ENCODE data around the gene FBN2. TPM values are rescaled to one million over a fixed set of nuclear protein-coding genes. Genes with fewer than 3 reads are reported as not detected.

The FBN2 gene
- total and polyA plus RNA-seq, 7 donors: under 0.01 to 0.46 (median 0.04) TPM; not detected in 1

GRCh38 chr5:128376577-128376976 lies 161.5 kb downstream of the FBN2 start:
- Histone ChIP-seq H3K9me3 (no peaks in the 10 kb centered on the region), H3K4me1 (no peaks in the 10 kb centered on the region), H3K4me3 (no peak overlapping the region), H3K27ac (no peak overlapping the region), H3K27me3 (ENCODE audit: insufficient read depth in 3 of 3, low read length in 2 of 3) (no peaks in the 10 kb centered on the region), H3K36me3 (ENCODE audit: insufficient read depth in 1 of 2, low read depth in 1 of 2) (no peaks in the 10 kb centered on the region)
- DNase-seq (no peak), ATAC-seq (no peak)
- 44 to 73% (median 47%) methylated on average over 1 of the region's 1 CpG for WGBS, 3 donors
- intact Hi-C loops (cut with DNase I): no loop called here
- no peak for TF ChIP-seq CTCF (IDR thresholded peaks at IDR 0.05)

GRCh38 chr5:128366147-128366546 lies 171.9 kb downstream of the FBN2 start:
- DNase-seq (no peak), ATAC-seq (no peak)
- Histone ChIP-seq H3K4me3 (no peak overlapping the region), H3K4me1 (no peaks in the 10 kb centered on the region), H3K27ac (no peak overlapping the region), H3K9me3 (no peaks in the 10 kb centered on the region), H3K27me3 (ENCODE audit: insufficient read depth in 3 of 3, low read length in 2 of 3) (no peaks in the 10 kb centered on the region), H3K36me3 (ENCODE audit: insufficient read depth in 1 of 2, low read depth in 1 of 2) (no peaks in the 10 kb centered on the region)
- WGBS, 3 donors: 94 to 96% (median 94%) methylated on average over 3 of the region's 3 CpGs
- no peak for TF ChIP-seq CTCF (IDR thresholded peaks at IDR 0.05)
- intact Hi-C loops (cut with DNase I): no loop called here

DNA sequence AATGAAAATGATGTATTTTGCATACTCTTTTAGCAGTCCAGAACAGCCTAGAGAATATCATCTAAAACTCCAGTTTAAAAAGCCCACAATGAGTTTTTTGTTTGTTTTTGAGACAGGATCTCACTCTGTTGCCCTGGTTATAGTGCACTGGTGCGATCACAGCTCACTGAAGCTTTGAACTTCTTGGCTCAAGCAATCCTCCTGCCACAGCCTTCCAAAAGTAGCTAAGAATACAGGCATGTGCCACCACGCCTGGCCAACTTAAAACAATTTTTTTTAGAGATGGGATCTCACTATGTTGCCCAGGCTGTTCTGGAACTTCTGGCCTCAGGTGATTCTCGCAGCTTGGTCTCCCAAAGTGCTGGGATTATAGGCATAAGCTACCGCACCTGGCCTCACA lies 175.7 kb downstream of the FBN2 start:
- Histone ChIP-seq H3K36me3 (ENCODE audit: insufficient read depth in 1 of 2, low read depth in 1 of 2) (no peaks in the 10 kb centered on the region), H3K27ac (no peak overlapping the region), H3K4me3 (no peak overlapping the region), H3K9me3 (no peaks in the 10 kb centered on the region), H3K27me3 (ENCODE audit: insufficient read depth in 3 of 3, low read length in 2 of 3) (no peaks in the 10 kb centered on the region), H3K4me1 (no peaks in the 10 kb centered on the region)
- DNase-seq (no peak), ATAC-seq (no peak)
- 72 to 81% (median 73%) methylated on average over 4 of the region's 4 CpGs for WGBS, 3 donors
- no peak for TF ChIP-seq CTCF (IDR thresholded peaks at IDR 0.05)
- intact Hi-C loops (cut with DNase I): no loop called here

- no peaks in the 10 kb centered on the region for H3K27me3 ChIP-seq (ENCODE audit: insufficient read depth in 3 of 3, low read length in 2 of 3)
- DNase-seq: no peak
- ATAC-seq: no peak
- no peak overlapping the region for H3K27ac ChIP-seq
- H3K4me1 ChIP-seq: no peaks in the 10 kb centered on the region
- intact Hi-C loops (cut with DNase I): no loop called here
- no peaks in the 10 kb centered on the region for H3K9me3 ChIP-seq
- H3K4me3 ChIP-seq: no peak overlapping the region
- TF ChIP-seq CTCF (IDR thresholded peaks at IDR 0.05): no peak
- H3K36me3 ChIP-seq (ENCODE audit: insufficient read depth in 1 of 2, low read depth in 1 of 2): no peaks in the 10 kb centered on the region
- WGBS, 3 donors: 85 to 90% (median 90%) methylated on average over 1 of the region's 1 CpG
Measured at GRCh38 chr5:128358826-128359225, 179.2 kb downstream of the FBN2 start.

DNA sequence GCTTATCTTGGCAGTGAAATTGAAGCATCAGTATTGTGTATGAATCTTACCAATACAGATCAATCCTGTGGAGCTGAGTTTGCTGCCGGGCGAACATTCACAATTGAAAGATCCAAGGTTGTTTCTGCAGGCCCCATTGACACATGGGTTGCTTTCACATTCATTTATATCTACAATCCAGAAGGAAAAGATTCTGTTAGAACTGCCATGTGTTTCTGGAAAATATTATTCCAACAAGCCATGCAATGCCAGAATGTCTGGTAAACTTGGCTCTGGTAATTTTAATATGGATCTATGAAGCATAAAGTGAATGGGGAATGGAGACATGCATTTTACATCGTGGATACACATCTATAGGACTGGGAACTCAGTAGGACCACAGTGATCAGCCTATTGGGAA lies 180.8 kb downstream of the FBN2 start:
- no peaks in the 10 kb centered on the region for H3K27me3 ChIP-seq (ENCODE audit: insufficient read depth in 3 of 3, low read length in 2 of 3)
- TF ChIP-seq CTCF (IDR thresholded peaks at IDR 0.05): no peak
- no peak overlapping the region for H3K4me3 ChIP-seq
- no peaks in the 10 kb centered on the region for H3K4me1 ChIP-seq
- intact Hi-C loops (cut with DNase I): no loop called here
- DNase-seq (no peak), ATAC-seq (no peak)
- 88 to 97% (median 92%) methylated on average over 3 of the region's 3 CpGs for WGBS, 3 donors
- no peak overlapping the region for H3K27ac ChIP-seq
- H3K9me3 ChIP-seq: no peaks in the 10 kb centered on the region
- no peaks in the 10 kb centered on the region for H3K36me3 ChIP-seq (ENCODE audit: insufficient read depth in 1 of 2, low read depth in 1 of 2)

Measured in psoas muscle (tissue), 8 donors.